COR-L47 (cell line): ENCODE results near the gene LARP6.
"Not testable (repeated sequence)": the region's sequence is repeated elsewhere in the genome, so short reads cannot be mapped to it uniquely, and the experiment has no call there.

ENCODE experiments used
- DNase-seq: peaks from one replicate; lab custom pipeline; 2025; lab: John Stamatoyannopoulos, UW

LARP6 gene

GRCh38 chr15:70853973-70854665, at the start of gene LARP6:
TSS of gene LARP6 (minus strand) at chr15:70854157. CDS start at chr15:70854088, 69 bp downstream.
- peak; percentile 32 for DNase-seq

GRCh38 chr15:70902107-70902506, 48.1 kb upstream of the LARP6 start:
- DNase-seq = no peak

GRCh38 chr15:70892912-70893560, 39.1 kb upstream of the LARP6 start:
- peak; percentile 75 for DNase-seq

GRCh38 chr15:70892002-70892911, 38.3 kb upstream of the LARP6 start, which contains the start of the genes LRRC49 and THAP10:
TSS of gene LRRC49 (plus strand) at chr15:70892826. CDS start at chr15:70892895, 69 bp downstream.
TSS of gene THAP10 (minus strand) at chr15:70892433. CDS start at chr15:70892272, 161 bp downstream.
- peak; percentile 97 for DNase-seq

- DNase-seq = no peak
Measured at GRCh38 chr15:70882361-70882760, 28.4 kb upstream of the LARP6 start.

- DNase-seq = no peak
Measured at GRCh38 chr15:70880781-70881180, 26.8 kb upstream of the LARP6 start.

GRCh38 chr15:70879401-70879800, 25.4 kb upstream of the LARP6 start:
- no peak for DNase-seq

GRCh38 chr15:70876683-70877082, 22.7 kb upstream of the LARP6 start:
- no peak for DNase-seq

- DNase-seq = no peak
Measured at GRCh38 chr15:70876011-70876410, 22.1 kb upstream of the LARP6 start.

- peak; percentile 11 for DNase-seq
Measured at GRCh38 chr15:70875001-70875782, 21.2 kb upstream of the LARP6 start.

GRCh38 chr15:70873232-70874054, 19.5 kb upstream of the LARP6 start:
- DNase-seq = no peak

GRCh38 chr15:70871490-70871889, 17.5 kb upstream of the LARP6 start:
- not testable (repeated sequence) for DNase-seq

GRCh38 chr15:70870051-70870450, 16.1 kb upstream of the LARP6 start:
- DNase-seq = no peak

- no peak for DNase-seq
Measured at GRCh38 chr15:70869346-70869745, 15.4 kb upstream of the LARP6 start.

- DNase-seq = no peak
Measured at GRCh38 chr15:70867911-70868467, 14.0 kb upstream of the LARP6 start.

- no peak for DNase-seq
Measured at GRCh38 chr15:70866982-70867641, 13.2 kb upstream of the LARP6 start.

GRCh38 chr15:70863450-70864218, 9.7 kb upstream of the LARP6 start:
- no peak for DNase-seq

- DNase-seq = no peak
Measured at GRCh38 chr15:70859998-70860397, 6.0 kb upstream of the LARP6 start.

- DNase-seq = no peak
Measured at GRCh38 chr15:70859322-70859908, 5.5 kb upstream of the LARP6 start.
